ENCODE results near the gene HIBADH.

HIBADH gene

GRCh38 chr7:27662490-27663205 lies at the start of gene HIBADH:
TSS of gene HIBADH (minus strand) at chr7:27662883. CDS start at chr7:27662788, 95 bp downstream.
- peak; percentile 27; the same call in 1 of the 2 replicates for TF ChIP-seq CTCF (conservative IDR thresholded peaks at IDR 0.05)
- H3K27ac ChIP-seq, result peak within 1 kb of the TSS; percentile 85

GRCh38 chr7:27712217-27712616 lies 49.5 kb upstream of the HIBADH start:
- TF ChIP-seq CTCF (conservative IDR thresholded peaks at IDR 0.05), result no peak
- H3K27ac ChIP-seq, result no peak overlapping the region

GRCh38 chr7:27709137-27710075 lies 46.7 kb upstream of the HIBADH start:
- TF ChIP-seq CTCF (conservative IDR thresholded peaks at IDR 0.05), result no peak
- H3K27ac ChIP-seq, result no peak overlapping the region

GRCh38 chr7:27708485-27708884 lies 45.8 kb upstream of the HIBADH start:
- H3K27ac ChIP-seq, result no peak overlapping the region
- TF ChIP-seq CTCF (conservative IDR thresholded peaks at IDR 0.05), result no peak

GRCh38 chr7:27705200-27705594 lies 42.5 kb upstream of the HIBADH start:
- H3K27ac ChIP-seq, result no peak overlapping the region
- TF ChIP-seq CTCF (conservative IDR thresholded peaks at IDR 0.05), result no peak

GRCh38 chr7:27704422-27705199 lies 41.9 kb upstream of the HIBADH start:
- TF ChIP-seq CTCF (conservative IDR thresholded peaks at IDR 0.05), result no peak
- H3K27ac ChIP-seq, result no peak overlapping the region

- no peak for TF ChIP-seq CTCF (conservative IDR thresholded peaks at IDR 0.05)
- no peak overlapping the region for H3K27ac ChIP-seq
Observed at GRCh38 chr7:27703181-27703580, 40.5 kb upstream of the HIBADH start.
